Spleen (tissue), 11 donors: ENCODE measurements around the gene PPP1R12C. TPM values are rescaled to one million over a fixed set of nuclear protein-coding genes. Genes with fewer than 3 reads are reported as not detected.

Source experiments
- DNase-seq: peaks from one replicate; pipeline ENCODE4 v3.0.0-alpha.2; 2020
- H3K27ac ChIP-seq, 8 donors: fragments of 200-600 bp; sonication (generic) in 7 of 8; 1 replicate in 4 of 8; 2 replicates in 4 of 8; pipeline versions ENCODE4 v1.5.0 to v1.8.0; 2016 to 2021; ENCODE audit warnings: inconsistent platforms in 4 of 8, mild to moderate bottlenecking in 4 of 8, moderate library complexity in 1 of 8
- H3K27me3 ChIP-seq, 7 donors: fragments of 200-600 bp; sonication (generic) in 6 of 7; replicated peaks in 1 of 7; 1 replicate in 4 of 7; 2 replicates in 3 of 7; pipeline versions ENCODE4 v1.5.0 to v1.8.0; 2016 to 2021; ENCODE audit warnings: inconsistent platforms in 3 of 7, mild to moderate bottlenecking in 1 of 7
- H3K36me3 ChIP-seq, 6 donors: fragments of 200-600 bp; sonication (generic) in 5 of 6; 1 replicate in 4 of 6; 2 replicates in 2 of 6; pipeline versions ENCODE4 v1.5.0 to v1.8.0; 2016 to 2021; ENCODE audit warnings: inconsistent platforms in 2 of 6
- H3K4me1 ChIP-seq, 6 donors: fragments of 200-600 bp; sonication (generic) in 5 of 6; 1 replicate in 3 of 6; 2 replicates in 3 of 6; pipeline versions ENCODE4 v1.5.0 to v1.8.0; 2016 to 2021; ENCODE audit warnings: inconsistent platforms in 3 of 6
- H3K4me3 ChIP-seq, 8 donors: fragments of 200-600 bp; sonication (generic) in 7 of 8; 1 replicate in 4 of 8; 2 replicates in 4 of 8; pipeline versions ENCODE4 v1.5.0 to v1.8.0; 2016 to 2021; ENCODE audit warnings: inconsistent platforms in 4 of 8, mild to moderate bottlenecking in 4 of 8, moderate library complexity in 2 of 8
- H3K9me3 ChIP-seq, 8 donors: fragments of 200-600 bp; sonication (generic) in 7 of 8; 1 replicate in 4 of 8; 2 replicates in 4 of 8; pipeline versions ENCODE4 v1.5.0 to v1.8.0; 2016 to 2021; ENCODE audit warnings: inconsistent platforms in 4 of 8
- CTCF ChIP-seq, 11 experiments: fragments of 200-600 bp in 7 of 11; fragments of 450-650 bp in 4 of 11; sonication (generic) in 4 of 11; IDR thresholded peaks in 8 of 11; conservative IDR thresholded peaks in 3 of 11; 1 replicate in 7 of 11; 2 replicates in 4 of 11; pipeline versions ENCODE4 v1.4.0 to v1.8.0; 2016 to 2021; ENCODE audit warnings: antibody characterized with exemption in 11 of 11, inconsistent platforms in 4 of 11, mild to moderate bottlenecking in 1 of 11
- POLR2A ChIP-seq, 3 donors: fragments of 450-650 bp; IDR thresholded peaks; one replicate each; pipeline ENCODE4 v1.5.1; 2017; ENCODE audit warnings: antibody characterized with exemption in 3 of 3, mild to moderate bottlenecking in 1 of 3
- POLR2AphosphoS5 ChIP-seq, 3 donors: sonication (generic); formaldehyde crosslinking; IDR thresholded peaks; one replicate each; pipeline ENCODE4 v1.5.1; 2017; ENCODE audit warnings: antibody characterized with exemption in 3 of 3
- WGBS, 5 donors: extraction: QIAGEN DNeasy Blood & Tissue Kit in 3 of 5; methylation state at CpG; one replicate each; pipeline versions ENCODE4 v1.1.5 to v1.1.7; 2013 to 2018; 5-methylcytosine and 5-hydroxymethylcytosine counted together
- intact Hi-C: fragments of 100-400 bp; cut with DNase I; formaldehyde crosslinking; loops from one replicate; pipeline ENCODE4 v1.15.0; 2023; ENCODE audit warnings: low total_unique reads
- polyA plus RNA-seq, 3 donors: library from polyadenylated mRNA; stranded (reverse); fragments of 200-250 nt; gene quantifications; one replicate each; pipeline ENCODE4 v1.2.1, GENCODE V29; 2013
- total RNA-seq, 7 donors: library from RNA; depleted of rRNA in 3 of 7; stranded (reverse); fragments of >200 nt in 3 of 7; fragmentation: NEBNext Ultra II Directional in 4 of 7; extraction: Animal tissue kit (Norgen Biotek cat#: 25700) in 4 of 7; gene quantifications; one replicate each; pipeline versions ENCODE4 v1.1.0 to v1.2.1, GENCODE V29; 2016 to 2021
- donor health status: healthy with polysubstance abuse.
- donor health status: DM: no; HTN: no; CAD: no; lungs with moderate emphysema.
- donor health status: DM: no; HTN: no; CAD: no.
- donor health status: Bipolar disorder and iron deficiency.
- donor health status: healthy.
- donor health status: DM: no; HTN: no; CAD: no.
- donor health status: DM: yes; HTN: yes; CAD: no.

The PPP1R12C gene
- total and polyA plus RNA-seq, 10 donors, result 88.2 to 292 (median 151) TPM

GRCh38 chr19:55080968-55081769 lies 36.3 kb downstream of the PPP1R12C start:
- WGBS, 5 donors, result 1% methylated on average over 31 to 60 of the region's 60 CpGs
- Histone ChIP-seq H3K9me3 (peaks cover 0 to 7% (median 0%) of the 10 kb centered on the region in 8 donors), H3K27me3 (peaks cover 10 to 89% (median 73%) of the 10 kb centered on the region in 7 donors), H3K27ac (peak overlapping the region in 4 of 8 donors; percentile 39 to 75 (median 72)), H3K4me3 (peak overlapping the region; percentile 38 to 74 (median 58)), H3K36me3 (no peaks in the 10 kb centered on the region), H3K4me1 (peaks cover 7 to 43% (median 32%) of the 10 kb centered on the region in 6 donors)
- TF ChIP-seq POLR2A (IDR thresholded peaks at IDR 0.05) (no peak), CTCF (IDR thresholded peaks at IDR 0.05 in 8 of 11, conservative IDR thresholded peaks at IDR 0.05 in 3 of 11) (no peak), POLR2AphosphoS5 (IDR thresholded peaks at IDR 0.05) (peak; percentile 50 to 87 (median 71))
- peak; percentile 96 for DNase-seq
- intact Hi-C loops, result no loop called here

GRCh38 chr19:55080121-55080967 lies 37.1 kb downstream of the PPP1R12C start:
- WGBS, 5 donors, result 4 to 14% (median 8%) methylated on average over 45 to 55 of the region's 55 CpGs
- no peaks in the 10 kb centered on the region for H3K36me3 ChIP-seq
- DNase-seq, result peak; percentile 91
- peak overlapping the region in 4 of 8 donors; percentile 39 to 75 (median 72) for H3K27ac ChIP-seq
- intact Hi-C loops, result no loop called here
- no peak for TF ChIP-seq POLR2AphosphoS5 (IDR thresholded peaks at IDR 0.05)
- no peak for TF ChIP-seq CTCF (IDR thresholded peaks at IDR 0.05 in 8 of 11, conservative IDR thresholded peaks at IDR 0.05 in 3 of 11)
- TF ChIP-seq POLR2A (IDR thresholded peaks at IDR 0.05), result no peak
- peaks cover 10 to 86% (median 68%) of the 10 kb centered on the region in 7 donors for H3K27me3 ChIP-seq
- H3K4me1 ChIP-seq, result peaks cover 7 to 41% (median 31%) of the 10 kb centered on the region in 6 donors
- H3K4me3 ChIP-seq, result peak overlapping the region; percentile 38 to 74 (median 58)
- H3K9me3 ChIP-seq, result peaks cover 0 to 7% (median 0%) of the 10 kb centered on the region in 8 donors

GRCh38 chr19:55079400-55080038 lies 37.9 kb downstream of the PPP1R12C start:
- DNase-seq, result no peak
- TF ChIP-seq CTCF (IDR thresholded peaks at IDR 0.05 in 8 of 11, conservative IDR thresholded peaks at IDR 0.05 in 3 of 11) (no peak), POLR2A (IDR thresholded peaks at IDR 0.05) (no peak), POLR2AphosphoS5 (IDR thresholded peaks at IDR 0.05) (no peak)
- WGBS, 5 donors, result 77 to 89% (median 80%) methylated on average over 7 to 19 of the region's 19 CpGs
- Histone ChIP-seq H3K36me3 (no peaks in the 10 kb centered on the region), H3K27ac (no peak overlapping the region), H3K4me1 (peaks cover 7 to 41% (median 31%) of the 10 kb centered on the region in 6 donors), H3K4me3 (peak overlapping the region in 1 of 8 donors; percentile 74), H3K27me3 (peaks cover 10 to 86% (median 63%) of the 10 kb centered on the region in 7 donors), H3K9me3 (peaks cover 0 to 7% (median 0%) of the 10 kb centered on the region in 8 donors)
- intact Hi-C loops, result no loop called here
